AG04450 (cell line): ENCODE measurements around the gene EML3. TPM values are rescaled to one million over a fixed set of nuclear protein-coding genes. Genes with fewer than 3 reads are reported as not detected.

Experiments
- CTCF ChIA-PET: fragments of 300-600, 350-600 bp; formaldehyde crosslinking; extraction: SDS; loops from one replicate; lab custom pipeline; 2022; ENCODE audit warnings: antibody characterized with exemption, inconsistent platforms; lab: Charles Lee
- POLR2A ChIA-PET: fragments of 350-600 bp; formaldehyde crosslinking; extraction: SDS; loops from one replicate; lab custom pipeline; 2021; ENCODE audit warnings: antibody characterized with exemption, inconsistent platforms; lab: Yijun Ruan, JAX
- DNase-seq: peaks from one replicate; pipeline ENCODE4 v3.0.0-alpha.2; 2011; ENCODE audit warnings: low read depth, low spot score
- H3K27ac ChIP-seq: one replicate; pipeline ENCODE4 v1.5.1; 2012; ENCODE audit warnings: low read depth, low read length, control low read depth
- H3K27me3 ChIP-seq: one replicate; pipeline ENCODE4 v1.6.0; 2012; ENCODE audit warnings: low read length; ENCODE audit not compliant: control insufficient read depth, insufficient read depth
- H3K4me3 ChIP-seq: 2 replicates; pipeline ENCODE4 v1.5.1; 2011; ENCODE audit warnings: mild to moderate bottlenecking, low read depth, low read length, control low read depth
- H3K9me3 ChIP-seq: 2 replicates; pipeline ENCODE4 v1.5.1; 2012; ENCODE audit warnings: low read length; ENCODE audit not compliant: control insufficient read depth, insufficient read depth
- polyA plus RNA-seq: library from polyadenylated mRNA; depleted of rRNA; stranded (reverse); fragments of >200 nt; gene quantifications from 2 replicates; pipeline ENCODE4 v1.2.3, GENCODE V29; 2011
- TF ChIP-seq, protein P1 (sequence below): IDR thresholded peaks from 2 replicates; pipeline ENCODE4 v1.5.1; 2011; ENCODE audit warnings: low read depth, low read length, control low read depth, inconsistent platforms

Gene EML3
- polyA plus RNA-seq, 1 experiment: 18.6 TPM

GRCh38 chr11:62632492-62632891 is 19.9 kb upstream of the EML3 start:
- TF ChIP-seq, protein P1, sequence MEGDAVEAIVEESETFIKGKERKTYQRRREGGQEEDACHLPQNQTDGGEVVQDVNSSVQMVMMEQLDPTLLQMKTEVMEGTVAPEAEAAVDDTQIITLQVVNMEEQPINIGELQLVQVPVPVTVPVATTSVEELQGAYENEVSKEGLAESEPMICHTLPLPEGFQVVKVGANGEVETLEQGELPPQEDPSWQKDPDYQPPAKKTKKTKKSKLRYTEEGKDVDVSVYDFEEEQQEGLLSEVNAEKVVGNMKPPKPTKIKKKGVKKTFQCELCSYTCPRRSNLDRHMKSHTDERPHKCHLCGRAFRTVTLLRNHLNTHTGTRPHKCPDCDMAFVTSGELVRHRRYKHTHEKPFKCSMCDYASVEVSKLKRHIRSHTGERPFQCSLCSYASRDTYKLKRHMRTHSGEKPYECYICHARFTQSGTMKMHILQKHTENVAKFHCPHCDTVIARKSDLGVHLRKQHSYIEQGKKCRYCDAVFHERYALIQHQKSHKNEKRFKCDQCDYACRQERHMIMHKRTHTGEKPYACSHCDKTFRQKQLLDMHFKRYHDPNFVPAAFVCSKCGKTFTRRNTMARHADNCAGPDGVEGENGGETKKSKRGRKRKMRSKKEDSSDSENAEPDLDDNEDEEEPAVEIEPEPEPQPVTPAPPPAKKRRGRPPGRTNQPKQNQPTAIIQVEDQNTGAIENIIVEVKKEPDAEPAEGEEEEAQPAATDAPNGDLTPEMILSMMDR: no peak
- ChIA-PET CTCF (no interaction called here), POLR2A (interaction anchor here (1.3 kb wide), 1 partner anchor 33 kb away, joined by 4 read pairs; the partner anchor contains the start of genes C11orf98 and CSKMT)
- no peak for DNase-seq
- no peaks in the 10 kb centered on the region for H3K27me3 ChIP-seq
- H3K9me3 ChIP-seq: no peaks in the 10 kb centered on the region
- no peak overlapping the region for H3K4me3 ChIP-seq
- H3K27ac ChIP-seq: no peak overlapping the region

GRCh38 chr11:62627713-62628112 is 15.1 kb upstream of the EML3 start:
- Histone ChIP-seq H3K27ac (no peak overlapping the region), H3K27me3 (no peaks in the 10 kb centered on the region), H3K4me3 (no peak overlapping the region), H3K9me3 (no peaks in the 10 kb centered on the region)
- ChIA-PET CTCF (no interaction called here), POLR2A (no interaction called here)
- DNase-seq: no peak
- TF ChIP-seq, protein P1: no peak

- no peak for DNase-seq
- TF ChIP-seq, protein P1: no peak
- H3K27ac ChIP-seq: peak overlapping the region; percentile 97
- peak overlapping the region; percentile 41 for H3K4me3 ChIP-seq
- H3K9me3 ChIP-seq: no peaks in the 10 kb centered on the region
- H3K27me3 ChIP-seq: no peaks in the 10 kb centered on the region
- ChIA-PET CTCF (interaction anchor here (0.6 to 1.8 kb wide), 3 partner anchors 11 to 228 kb away, joined by 3 to 8 read pairs (median 7); no protein-coding TSS in a partner anchor), POLR2A (interaction anchor here (0.8 to 2.9 kb wide), 12 partner anchors 9 to 228 kb away, joined by 3 to 23 read pairs (median 6); partner anchors contain the start of genes C11orf98, CSKMT, GANAB and MTA2)
Measured at GRCh38 chr11:62622476-62623089, 10.0 kb upstream of the EML3 start.

GRCh38 chr11:62621567-62622470 is 9.2 kb upstream of the EML3 start, which contains the start of gene B3GAT3:
TSS of gene B3GAT3 (minus strand) at chr11:62621986. CDS start at chr11:62621947, 39 bp downstream.
- ChIA-PET POLR2A (interaction anchor here (0.6 to 2.9 kb wide), 22 partner anchors 9 to 227 kb away, joined by 3 to 23 read pairs (median 5); partner anchors contain the start of genes AHNAK, C11orf98, CSKMT and EEF1G), CTCF (interaction anchor here (0.6 to 1.8 kb wide), 7 partner anchors 10 to 227 kb away, joined by 3 to 8 read pairs (median 6); no protein-coding TSS in a partner anchor)
- TF ChIP-seq, protein P1: peak; percentile 13; the same call in 1 of the 2 replicates
- H3K27me3 ChIP-seq: no peaks in the 10 kb centered on the region
- H3K9me3 ChIP-seq: no peaks in the 10 kb centered on the region
- peak; percentile 96 for DNase-seq
- H3K4me3 ChIP-seq: peak within 1 kb of the TSS; percentile 86
- peak within 1 kb of the TSS; percentile 97 for H3K27ac ChIP-seq
